ENCODE measurements around the gene RER1. TPM values are rescaled to one million over a fixed set of nuclear protein-coding genes. Genes with fewer than 3 reads are reported as not detected.

Gene RER1
- total RNA-seq, 1 donor from 2014 or later = 93.0 TPM

DNA sequence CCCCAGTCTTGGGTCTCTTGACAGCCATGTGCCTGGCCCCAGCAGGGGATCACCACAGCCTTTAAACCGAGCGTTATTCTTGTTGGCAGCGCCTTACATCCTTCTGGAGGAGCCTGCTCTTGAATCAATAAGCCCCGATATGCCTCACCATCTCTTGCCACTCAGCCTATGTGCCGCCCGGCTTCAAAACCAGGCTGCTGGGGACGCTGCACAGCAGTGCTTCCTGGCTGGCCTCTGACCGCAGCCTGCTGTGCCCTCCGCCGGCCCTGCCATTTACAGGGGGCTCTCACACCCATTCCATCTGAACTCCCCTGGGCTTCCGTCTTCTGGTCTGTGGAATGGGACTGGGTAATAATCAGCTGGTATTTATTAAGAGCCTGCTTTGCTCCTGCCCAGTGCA lies 23.7 kb downstream of the RER1 start:
- peaks cover 8% of the 10 kb centered on the region for H3K27me3 Mint-ChIP-seq (ENCODE audit: unreplicated experiment)
- TF ChIP-seq, protein P1, sequence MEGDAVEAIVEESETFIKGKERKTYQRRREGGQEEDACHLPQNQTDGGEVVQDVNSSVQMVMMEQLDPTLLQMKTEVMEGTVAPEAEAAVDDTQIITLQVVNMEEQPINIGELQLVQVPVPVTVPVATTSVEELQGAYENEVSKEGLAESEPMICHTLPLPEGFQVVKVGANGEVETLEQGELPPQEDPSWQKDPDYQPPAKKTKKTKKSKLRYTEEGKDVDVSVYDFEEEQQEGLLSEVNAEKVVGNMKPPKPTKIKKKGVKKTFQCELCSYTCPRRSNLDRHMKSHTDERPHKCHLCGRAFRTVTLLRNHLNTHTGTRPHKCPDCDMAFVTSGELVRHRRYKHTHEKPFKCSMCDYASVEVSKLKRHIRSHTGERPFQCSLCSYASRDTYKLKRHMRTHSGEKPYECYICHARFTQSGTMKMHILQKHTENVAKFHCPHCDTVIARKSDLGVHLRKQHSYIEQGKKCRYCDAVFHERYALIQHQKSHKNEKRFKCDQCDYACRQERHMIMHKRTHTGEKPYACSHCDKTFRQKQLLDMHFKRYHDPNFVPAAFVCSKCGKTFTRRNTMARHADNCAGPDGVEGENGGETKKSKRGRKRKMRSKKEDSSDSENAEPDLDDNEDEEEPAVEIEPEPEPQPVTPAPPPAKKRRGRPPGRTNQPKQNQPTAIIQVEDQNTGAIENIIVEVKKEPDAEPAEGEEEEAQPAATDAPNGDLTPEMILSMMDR (IDR thresholded peaks at IDR 0.05; ENCODE audit: partially characterized antibody, unreplicated experiment) = no peak
- H3K27ac Mint-ChIP-seq (ENCODE audit: unreplicated experiment) = no peak overlapping the region
- H3K4me1 Mint-ChIP-seq (ENCODE audit: low read depth, unreplicated experiment) = peaks cover 12% of the 10 kb centered on the region
- no peaks in the 10 kb centered on the region for H3K36me3 Mint-ChIP-seq (ENCODE audit: unreplicated experiment)
- no peak overlapping the region for H3K4me3 Mint-ChIP-seq (ENCODE audit: unreplicated experiment)
- peaks cover 3% of the 10 kb centered on the region for H3K9me3 Mint-ChIP-seq (ENCODE audit: unreplicated experiment)
- DNase-seq = no peak

DNA sequence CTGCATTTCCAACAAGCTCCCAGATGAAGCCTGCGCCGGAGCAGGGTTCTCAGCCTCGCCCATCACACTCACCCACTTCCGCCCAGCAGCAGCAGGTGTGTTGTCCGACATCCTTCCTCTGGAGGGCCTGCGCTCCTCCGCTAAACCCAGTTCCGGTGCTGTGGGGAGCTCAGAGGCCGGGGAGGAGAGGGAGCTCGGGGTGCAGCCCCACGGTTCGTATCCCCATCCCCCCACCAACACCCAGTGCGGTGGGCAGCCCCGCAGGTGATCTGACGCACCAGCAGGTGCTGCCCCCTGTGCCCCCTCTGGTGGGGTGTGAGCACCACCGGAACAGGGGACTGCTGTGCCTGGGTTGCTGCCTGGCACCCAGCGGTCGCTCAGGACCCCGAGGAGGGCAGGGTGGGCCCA lies 24.2 kb downstream of the RER1 start:
- TF ChIP-seq, protein P1 (IDR thresholded peaks at IDR 0.05; ENCODE audit: partially characterized antibody, unreplicated experiment) = no peak
- H3K4me3 Mint-ChIP-seq (ENCODE audit: unreplicated experiment) = no peak overlapping the region
- peaks cover 12% of the 10 kb centered on the region for H3K4me1 Mint-ChIP-seq (ENCODE audit: low read depth, unreplicated experiment)
- peaks cover 3% of the 10 kb centered on the region for H3K9me3 Mint-ChIP-seq (ENCODE audit: unreplicated experiment)
- no peaks in the 10 kb centered on the region for H3K36me3 Mint-ChIP-seq (ENCODE audit: unreplicated experiment)
- DNase-seq = no peak
- H3K27ac Mint-ChIP-seq (ENCODE audit: unreplicated experiment) = no peak overlapping the region
- peaks cover 6% of the 10 kb centered on the region for H3K27me3 Mint-ChIP-seq (ENCODE audit: unreplicated experiment)

DNA sequence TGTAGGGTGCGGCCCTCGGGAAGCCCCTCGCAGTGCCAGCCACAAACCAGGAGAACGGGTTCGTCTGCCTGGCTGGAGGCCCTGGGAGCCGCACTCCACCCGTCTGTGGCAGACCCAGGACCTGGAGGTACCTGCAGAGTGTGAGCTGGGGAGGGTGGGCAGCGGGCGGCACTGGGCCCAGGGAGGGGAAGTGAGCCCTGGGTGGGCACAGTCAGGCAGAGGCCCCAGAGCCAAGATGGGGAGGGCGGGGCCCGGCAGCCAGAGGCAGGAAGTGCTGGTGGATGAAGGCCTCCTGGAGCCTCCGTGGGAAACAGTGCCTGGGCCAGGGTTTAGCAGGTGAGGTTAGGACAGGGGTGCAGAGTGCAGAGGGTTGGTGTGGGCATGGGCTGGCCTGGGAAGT lies 24.8 kb downstream of the RER1 start:
- no peak for DNase-seq
- peaks cover 6% of the 10 kb centered on the region for H3K27me3 Mint-ChIP-seq (ENCODE audit: unreplicated experiment)
- H3K27ac Mint-ChIP-seq (ENCODE audit: unreplicated experiment) = no peak overlapping the region
- TF ChIP-seq, protein P1 (IDR thresholded peaks at IDR 0.05; ENCODE audit: partially characterized antibody, unreplicated experiment) = no peak
- H3K4me1 Mint-ChIP-seq (ENCODE audit: low read depth, unreplicated experiment) = peaks cover 12% of the 10 kb centered on the region
- H3K9me3 Mint-ChIP-seq (ENCODE audit: unreplicated experiment) = peaks cover 1% of the 10 kb centered on the region
- no peak overlapping the region for H3K4me3 Mint-ChIP-seq (ENCODE audit: unreplicated experiment)
- no peaks in the 10 kb centered on the region for H3K36me3 Mint-ChIP-seq (ENCODE audit: unreplicated experiment)

DNA sequence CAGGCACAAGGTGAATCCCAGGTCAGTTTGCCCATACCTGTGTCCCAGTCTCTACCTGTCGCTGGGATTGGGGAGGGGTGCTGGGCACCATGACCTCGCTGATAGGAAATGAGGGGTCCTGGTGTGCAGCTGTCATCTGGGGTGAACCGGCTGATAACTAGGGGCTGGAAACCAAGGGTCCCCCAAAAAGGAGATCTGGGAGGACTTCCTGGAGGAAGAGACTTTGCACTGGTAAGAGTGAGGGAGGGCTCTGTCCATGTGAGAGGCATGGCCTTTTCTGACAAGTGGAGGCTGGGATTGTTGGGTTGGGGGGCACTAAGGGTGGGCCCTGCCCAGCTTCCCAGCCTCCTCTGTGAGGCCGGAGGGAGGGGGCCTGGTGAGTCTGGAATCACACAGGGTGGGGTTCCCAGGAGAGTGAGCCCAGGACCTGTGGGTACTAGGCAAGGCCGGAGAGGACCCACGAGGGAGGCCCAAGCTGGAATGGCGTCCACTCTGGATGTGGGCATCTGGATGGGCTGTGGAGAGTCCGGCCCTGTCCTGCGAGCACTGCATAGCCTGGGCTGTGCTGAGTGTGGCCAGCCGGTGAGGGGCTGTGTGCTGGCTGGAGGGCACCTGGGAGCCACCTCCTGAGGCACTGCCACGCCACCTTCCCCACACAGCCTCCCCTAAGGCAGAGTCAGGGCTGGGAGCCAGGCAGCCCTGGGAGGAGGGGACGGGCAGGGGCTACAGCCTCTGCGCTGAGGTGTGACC lies 25.6 kb downstream of the RER1 start:
- Mint-ChIP-seq H3K27me3 (ENCODE audit: unreplicated experiment) (peaks cover 4% of the 10 kb centered on the region), H3K27ac (ENCODE audit: unreplicated experiment) (no peak overlapping the region), H3K36me3 (ENCODE audit: unreplicated experiment) (no peaks in the 10 kb centered on the region), H3K9me3 (ENCODE audit: unreplicated experiment) (peaks cover 3% of the 10 kb centered on the region), H3K4me3 (ENCODE audit: unreplicated experiment) (no peak overlapping the region), H3K4me1 (ENCODE audit: low read depth, unreplicated experiment) (peaks cover 12% of the 10 kb centered on the region)
- DNase-seq = no peak
- TF ChIP-seq, protein P1 (IDR thresholded peaks at IDR 0.05; ENCODE audit: partially characterized antibody, unreplicated experiment) = no peak

DNA sequence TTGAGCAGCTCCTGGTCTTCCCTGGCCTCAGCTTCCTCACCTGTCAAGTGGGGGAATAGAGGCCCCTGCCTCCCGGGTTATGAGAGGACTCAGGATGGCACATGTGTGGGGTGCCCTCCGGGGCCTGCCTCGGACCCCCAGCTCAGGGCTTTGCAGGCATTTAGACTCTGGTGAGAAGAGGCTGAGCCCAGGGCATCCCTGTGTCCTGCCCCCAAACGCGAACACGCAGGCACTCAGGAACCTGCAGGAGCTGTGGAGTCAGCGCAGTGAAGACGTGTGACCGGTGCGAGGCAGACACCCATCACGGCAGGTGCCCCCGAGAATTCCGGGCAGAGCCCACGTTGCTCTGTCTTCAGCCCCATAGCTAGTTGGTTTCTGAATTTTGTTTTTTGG lies 26.2 kb downstream of the RER1 start:
- H3K27me3 Mint-ChIP-seq (ENCODE audit: unreplicated experiment) = peaks cover 4% of the 10 kb centered on the region

More for the DNA sequence above, 26.2 kb downstream of the RER1 start:
- H3K27ac Mint-ChIP-seq (ENCODE audit: unreplicated experiment) = no peak overlapping the region
- peaks cover 12% of the 10 kb centered on the region for H3K4me1 Mint-ChIP-seq (ENCODE audit: low read depth, unreplicated experiment)
- TF ChIP-seq, protein P1 (IDR thresholded peaks at IDR 0.05; ENCODE audit: partially characterized antibody, unreplicated experiment) = no peak
- H3K36me3 Mint-ChIP-seq (ENCODE audit: unreplicated experiment) = no peaks in the 10 kb centered on the region
- DNase-seq = no peak
- peaks cover 5% of the 10 kb centered on the region for H3K9me3 Mint-ChIP-seq (ENCODE audit: unreplicated experiment)
- no peak overlapping the region for H3K4me3 Mint-ChIP-seq (ENCODE audit: unreplicated experiment)

All from glutamatergic neuron (in vitro differentiated cells).